ENCODE measurements around the gene DAW1.

DNA sequence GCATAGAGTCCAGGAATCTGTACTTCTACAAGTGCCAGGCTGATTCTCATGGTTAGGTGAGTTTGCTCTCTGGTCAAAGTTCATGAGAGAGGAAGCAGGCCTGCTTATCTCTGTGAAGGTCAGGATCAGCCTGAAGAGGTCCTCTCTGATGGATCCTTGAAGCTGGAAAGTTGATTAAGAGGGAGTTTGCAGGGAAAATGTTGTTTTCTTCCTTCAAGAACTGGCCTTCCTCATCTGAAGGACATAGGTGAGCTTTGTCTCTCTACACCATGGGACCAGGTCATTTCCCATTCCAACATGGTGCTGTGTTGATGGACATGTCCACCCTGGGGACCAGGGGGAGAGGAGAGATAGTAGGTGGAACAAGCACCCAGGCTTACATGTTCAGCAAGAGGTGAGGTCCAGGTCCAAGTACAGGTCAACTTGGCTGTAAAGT lies 42.9 kb upstream of the DAW1 start:
- TF ChIP-seq CTCF (conservative IDR thresholded peaks at IDR 0.05 in 1 of 2, IDR thresholded peaks at IDR 0.05 in 1 of 2; ENCODE audit: extremely low read depth in 1 of 2, insufficient read depth in 1 of 2, low read depth in 1 of 2, low read length in 2 of 2) (no peak), EZH2 (IDR thresholded peaks at IDR 0.05; ENCODE audit: borderline replicate concordance, low read length) (no peak)
